Memory B cell (primary cell): Measurements from ENCODE around the gene PCDH11Y.
"Not testable (repeated sequence)": the region's sequence is repeated elsewhere in the genome, so short reads cannot be mapped to it uniquely, and the experiment has no call there.

ENCODE experiments used
- ATAC-seq: fragments of 150-1000 bp; cut with Tn5 transposase; 2 replicates; pipeline ENCODE4 v1.10.0; 2021; ENCODE audit warnings: low read depth, mild to moderate bottlenecking, moderate library complexity
- DNase-seq, 2 donors: peaks; one replicate each; pipeline ENCODE4 v3.0.0; 2022; ENCODE audit warnings: low spot score in 2 of 2
- H3K27ac Mint-ChIP-seq: one replicate; pipeline ENCODE4 v1.8.0; 2022; ENCODE audit warnings: mild to moderate bottlenecking, moderate library complexity, mixed read lengths
- H3K27me3 Mint-ChIP-seq: one replicate; pipeline ENCODE4 v1.8.0; 2022; ENCODE audit warnings: mixed read lengths
- H3K36me3 Mint-ChIP-seq: one replicate; pipeline ENCODE4 v1.8.0; 2022; ENCODE audit warnings: mild to moderate bottlenecking, mixed read lengths
- H3K4me1 Mint-ChIP-seq: one replicate; pipeline ENCODE4 v1.8.0; 2022; ENCODE audit warnings: mixed read lengths
- H3K4me3 Mint-ChIP-seq: one replicate; pipeline ENCODE4 v1.8.0; 2022; ENCODE audit warnings: mild to moderate bottlenecking, moderate library complexity, mixed read lengths
- H3K9me3 Mint-ChIP-seq: one replicate; pipeline ENCODE4 v1.8.0; 2022; ENCODE audit warnings: mixed read lengths

PCDH11Y gene

DNA sequence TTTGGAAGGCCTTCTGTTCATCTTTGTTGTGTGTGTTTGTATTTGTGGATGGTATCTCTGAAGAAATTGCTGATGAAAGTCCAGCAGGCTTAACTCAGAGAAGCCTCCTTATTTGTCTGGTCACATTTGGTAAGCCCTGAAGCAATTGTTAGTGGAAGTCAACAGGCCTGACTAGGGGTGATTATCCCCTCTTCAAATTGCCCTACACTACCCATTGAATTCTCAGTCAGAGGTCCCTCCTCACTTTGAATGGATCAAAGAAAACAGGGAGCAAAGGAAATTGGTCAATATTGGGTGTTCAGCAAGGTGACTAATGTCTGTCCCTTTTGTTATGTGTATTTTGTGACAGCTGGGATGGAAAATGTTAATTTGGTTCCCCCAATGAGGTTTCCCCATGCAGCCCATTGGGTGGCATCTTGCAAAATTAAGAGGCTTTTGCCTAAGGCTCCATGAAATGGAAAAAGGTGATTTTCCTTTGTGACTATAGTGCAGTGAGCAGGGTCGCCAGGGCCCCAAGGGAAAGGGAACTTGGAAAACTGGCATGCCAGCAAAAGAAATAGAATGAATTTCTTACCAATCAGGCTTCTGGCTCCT is 709.8 kb downstream of the PCDH11Y start:
- not testable (repeated sequence) for H3K4me1 Mint-ChIP-seq, H3K4me3 Mint-ChIP-seq, H3K9me3 Mint-ChIP-seq, H3K27ac Mint-ChIP-seq, DNase-seq, ATAC-seq, H3K27me3 Mint-ChIP-seq, H3K36me3 Mint-ChIP-seq

DNA sequence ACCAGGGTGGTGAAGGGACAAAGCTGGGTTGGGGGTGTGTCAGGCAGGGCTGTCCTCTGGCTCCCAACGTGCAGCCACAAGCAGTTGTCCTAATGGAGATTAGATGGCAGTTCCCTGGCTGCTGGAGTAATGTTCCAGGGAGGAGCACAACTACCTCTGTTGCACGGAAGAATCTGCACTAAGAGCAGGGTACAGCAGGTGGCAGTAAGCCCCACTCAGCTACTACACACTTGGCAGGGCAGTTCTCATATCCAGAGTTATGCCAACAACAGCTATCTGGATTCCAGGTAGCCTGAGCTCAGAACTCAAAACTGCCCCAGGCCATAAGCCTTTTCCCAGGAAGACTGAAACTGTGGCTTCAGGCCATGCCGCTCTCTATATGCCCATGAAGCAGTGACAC is 761.3 kb downstream of the PCDH11Y start:
- H3K36me3 Mint-ChIP-seq, ATAC-seq, DNase-seq, H3K27me3 Mint-ChIP-seq, H3K4me3 Mint-ChIP-seq, H3K27ac Mint-ChIP-seq, H3K4me1 Mint-ChIP-seq, H3K9me3 Mint-ChIP-seq: not testable (repeated sequence)

DNA sequence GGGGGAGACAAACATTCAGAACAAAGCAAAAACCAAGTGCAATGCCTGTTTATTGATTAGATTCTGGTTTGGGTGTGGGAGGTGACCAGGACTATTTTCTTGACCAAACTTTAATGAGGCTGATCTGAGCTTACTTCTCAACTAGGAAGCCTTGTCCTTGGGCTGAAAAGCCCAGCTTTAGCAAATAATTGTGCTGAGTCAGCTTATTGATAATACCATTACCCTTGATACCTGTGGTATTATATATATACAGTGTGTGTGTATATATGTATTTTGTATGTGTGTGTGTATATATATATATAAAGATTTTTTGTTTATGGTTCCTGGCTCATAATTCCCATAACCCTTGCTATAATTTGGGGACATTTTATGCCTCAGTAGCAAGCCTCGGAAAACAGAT is 776.4 kb downstream of the PCDH11Y start:
- H3K27ac Mint-ChIP-seq, H3K4me1 Mint-ChIP-seq, H3K4me3 Mint-ChIP-seq, H3K27me3 Mint-ChIP-seq, H3K36me3 Mint-ChIP-seq, H3K9me3 Mint-ChIP-seq, ATAC-seq, DNase-seq: not testable (repeated sequence)
